Measurements from ENCODE around the gene CEMIP. TPM values are rescaled to one million over a fixed set of nuclear protein-coding genes. Genes with fewer than 3 reads are reported as not detected.

CEMIP gene
- total RNA-seq, 1 donor from 2014 or later = 0.77 TPM

DNA sequence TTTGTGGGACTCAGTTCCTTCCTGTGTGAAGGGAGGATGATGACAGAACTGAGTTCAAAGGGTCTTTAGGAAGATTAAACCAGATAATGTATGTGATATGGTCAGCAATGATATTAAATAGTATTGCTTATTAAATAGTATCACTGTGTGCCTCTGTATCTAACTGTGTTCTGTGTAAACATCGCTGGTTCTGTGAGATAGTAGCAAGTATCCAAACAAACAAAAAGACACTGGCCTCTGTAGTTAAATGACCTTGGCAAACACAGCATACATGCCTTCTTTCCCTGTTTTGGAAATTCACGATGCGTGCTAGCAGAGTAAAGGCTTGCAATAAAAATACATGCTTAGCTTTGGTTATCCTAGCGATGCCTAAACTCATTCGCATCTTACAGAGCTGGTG, 134.4 kb downstream of the CEMIP start:
- Mint-ChIP-seq H3K4me1 (ENCODE audit: low read depth) (peaks cover 1% of the 10 kb centered on the region), H3K36me3 (ENCODE audit: insufficient read depth) (peaks cover 6% of the 10 kb centered on the region), H3K4me3 (ENCODE audit: low read depth) (no peak overlapping the region), H3K27me3 (peaks cover 17% of the 10 kb centered on the region), H3K27ac (no peak overlapping the region), H3K9me3 (ENCODE audit: low read depth) (no peaks in the 10 kb centered on the region)
- no peak for DNase-seq (ENCODE audit: low spot score, unreplicated experiment)
- TF ChIP-seq, protein P1, sequence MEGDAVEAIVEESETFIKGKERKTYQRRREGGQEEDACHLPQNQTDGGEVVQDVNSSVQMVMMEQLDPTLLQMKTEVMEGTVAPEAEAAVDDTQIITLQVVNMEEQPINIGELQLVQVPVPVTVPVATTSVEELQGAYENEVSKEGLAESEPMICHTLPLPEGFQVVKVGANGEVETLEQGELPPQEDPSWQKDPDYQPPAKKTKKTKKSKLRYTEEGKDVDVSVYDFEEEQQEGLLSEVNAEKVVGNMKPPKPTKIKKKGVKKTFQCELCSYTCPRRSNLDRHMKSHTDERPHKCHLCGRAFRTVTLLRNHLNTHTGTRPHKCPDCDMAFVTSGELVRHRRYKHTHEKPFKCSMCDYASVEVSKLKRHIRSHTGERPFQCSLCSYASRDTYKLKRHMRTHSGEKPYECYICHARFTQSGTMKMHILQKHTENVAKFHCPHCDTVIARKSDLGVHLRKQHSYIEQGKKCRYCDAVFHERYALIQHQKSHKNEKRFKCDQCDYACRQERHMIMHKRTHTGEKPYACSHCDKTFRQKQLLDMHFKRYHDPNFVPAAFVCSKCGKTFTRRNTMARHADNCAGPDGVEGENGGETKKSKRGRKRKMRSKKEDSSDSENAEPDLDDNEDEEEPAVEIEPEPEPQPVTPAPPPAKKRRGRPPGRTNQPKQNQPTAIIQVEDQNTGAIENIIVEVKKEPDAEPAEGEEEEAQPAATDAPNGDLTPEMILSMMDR (IDR thresholded peaks at IDR 0.05; ENCODE audit: unreplicated experiment) = no peak

DNA sequence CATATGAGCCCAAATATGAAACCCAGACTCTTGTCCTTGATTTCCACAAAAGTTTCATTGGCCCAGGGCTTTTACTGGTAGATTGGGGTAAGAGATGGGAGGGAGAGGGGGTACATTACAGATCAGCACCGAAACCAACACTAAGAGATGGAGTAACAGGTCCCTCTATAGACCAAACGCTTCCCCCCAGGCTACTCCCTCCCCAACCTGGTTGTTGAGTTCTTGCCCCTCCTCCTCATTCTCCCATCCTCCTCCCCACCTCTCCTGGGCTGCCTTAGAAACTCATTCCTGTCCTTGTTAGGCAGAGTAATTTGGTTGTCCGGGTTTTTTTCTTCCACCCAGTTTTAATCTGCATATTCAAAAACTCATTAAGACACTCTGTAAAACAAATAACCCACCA, 136.3 kb downstream of the CEMIP start:
- no peaks in the 10 kb centered on the region for H3K36me3 Mint-ChIP-seq (ENCODE audit: insufficient read depth)
- peaks cover 17% of the 10 kb centered on the region for H3K27me3 Mint-ChIP-seq
- H3K4me1 Mint-ChIP-seq (ENCODE audit: low read depth) = peaks cover 1% of the 10 kb centered on the region
- no peak for DNase-seq (ENCODE audit: low spot score, unreplicated experiment)
- H3K9me3 Mint-ChIP-seq (ENCODE audit: low read depth) = no peaks in the 10 kb centered on the region
- TF ChIP-seq, protein P1 (IDR thresholded peaks at IDR 0.05; ENCODE audit: unreplicated experiment) = no peak
- H3K4me3 Mint-ChIP-seq (ENCODE audit: low read depth) = no peak overlapping the region
- H3K27ac Mint-ChIP-seq = no peak overlapping the region

DNA sequence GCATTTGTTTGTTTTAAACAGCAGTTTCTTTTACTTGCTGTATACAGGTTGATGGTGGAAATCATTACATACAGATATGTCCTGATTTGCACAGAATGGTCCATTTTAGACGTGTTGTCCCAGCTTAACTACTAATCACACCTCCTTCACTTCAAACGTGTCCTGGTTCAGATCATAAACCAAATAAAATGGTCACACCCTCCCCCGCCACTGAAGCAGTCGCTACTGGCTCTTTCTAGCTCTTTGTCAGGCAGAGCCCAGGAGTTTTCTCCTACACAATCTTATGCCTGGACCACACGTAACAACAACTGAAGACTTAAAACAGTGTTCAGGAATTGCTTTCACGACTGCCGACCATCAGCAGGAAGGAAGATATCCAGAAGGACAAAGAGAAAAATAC, 136.9 kb downstream of the CEMIP start:
- TF ChIP-seq, protein P1 (IDR thresholded peaks at IDR 0.05; ENCODE audit: unreplicated experiment) = no peak
- Mint-ChIP-seq H3K36me3 (ENCODE audit: insufficient read depth) (no peaks in the 10 kb centered on the region), H3K4me1 (ENCODE audit: low read depth) (peaks cover 1% of the 10 kb centered on the region), H3K27me3 (peaks cover 15% of the 10 kb centered on the region), H3K9me3 (ENCODE audit: low read depth) (no peaks in the 10 kb centered on the region), H3K27ac (no peak overlapping the region), H3K4me3 (ENCODE audit: low read depth) (no peak overlapping the region)
- DNase-seq (ENCODE audit: low spot score, unreplicated experiment) = no peak

DNA sequence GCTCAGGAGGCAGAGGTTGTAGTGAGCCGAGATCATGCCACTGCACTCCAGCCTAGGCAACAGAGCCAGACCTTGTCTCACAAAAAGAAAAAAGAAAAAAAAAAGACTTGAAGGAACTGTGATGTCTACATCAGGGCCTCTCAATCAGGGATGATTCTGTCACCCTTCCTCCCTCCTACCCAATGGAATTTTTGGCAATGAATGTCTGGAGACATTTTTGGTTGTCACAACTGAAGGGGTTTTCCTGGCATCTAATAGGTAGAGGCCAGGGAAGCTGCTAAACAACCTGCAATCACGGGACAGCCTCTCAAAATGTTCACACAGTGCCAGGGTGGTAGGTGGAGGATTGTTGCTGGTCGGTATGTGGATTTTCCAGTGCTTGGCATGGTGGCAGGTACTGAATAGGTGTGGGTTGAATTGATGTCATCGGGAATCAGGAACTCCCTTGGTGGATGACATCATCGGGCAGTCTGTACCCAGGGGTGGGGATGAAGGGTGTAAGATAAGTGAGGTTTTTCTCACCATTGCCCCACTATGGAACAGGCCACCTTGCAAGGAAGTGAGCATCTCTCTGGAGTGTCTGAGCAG, 139.1 kb downstream of the CEMIP start:
- no peak for DNase-seq (ENCODE audit: low spot score, unreplicated experiment)
- Mint-ChIP-seq H3K27me3 (peaks cover 15% of the 10 kb centered on the region), H3K4me1 (ENCODE audit: low read depth) (peaks cover 1% of the 10 kb centered on the region), H3K4me3 (ENCODE audit: low read depth) (no peak overlapping the region), H3K9me3 (ENCODE audit: low read depth) (no peaks in the 10 kb centered on the region), H3K36me3 (ENCODE audit: insufficient read depth) (no peaks in the 10 kb centered on the region), H3K27ac (no peak overlapping the region)
- TF ChIP-seq, protein P1 (IDR thresholded peaks at IDR 0.05; ENCODE audit: unreplicated experiment) = no peak

DNA sequence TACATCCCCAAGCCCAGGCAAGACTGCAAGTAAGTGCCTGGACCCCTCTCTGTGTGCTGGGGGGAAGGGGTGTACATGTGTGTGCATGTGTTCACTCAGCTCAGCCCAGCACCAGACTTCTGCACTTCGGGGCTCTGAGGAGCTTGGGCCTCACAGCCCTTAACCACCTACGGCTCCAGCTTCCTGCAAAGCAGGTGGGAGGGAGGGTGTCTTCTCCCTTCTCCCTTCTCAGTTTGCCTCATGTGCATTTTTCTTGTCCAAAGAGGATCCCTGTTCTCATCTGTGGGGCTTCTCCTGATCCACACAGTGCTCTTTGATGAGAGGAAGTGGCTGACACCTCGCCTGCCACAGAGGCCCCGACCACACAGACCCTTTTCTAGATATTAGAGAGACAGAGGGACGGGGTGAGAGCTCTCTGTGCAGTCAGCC, 141.1 kb downstream of the CEMIP start:
- no peak overlapping the region for H3K4me3 Mint-ChIP-seq (ENCODE audit: low read depth)
- H3K27ac Mint-ChIP-seq = no peak overlapping the region
- TF ChIP-seq, protein P1 (IDR thresholded peaks at IDR 0.05; ENCODE audit: unreplicated experiment) = no peak
- H3K36me3 Mint-ChIP-seq (ENCODE audit: insufficient read depth) = no peaks in the 10 kb centered on the region
- peaks cover 3% of the 10 kb centered on the region for H3K27me3 Mint-ChIP-seq
- no peaks in the 10 kb centered on the region for H3K9me3 Mint-ChIP-seq (ENCODE audit: low read depth)
- DNase-seq (ENCODE audit: low spot score, unreplicated experiment) = no peak
- peaks cover 1% of the 10 kb centered on the region for H3K4me1 Mint-ChIP-seq (ENCODE audit: low read depth)

Measured in progenitor cell of endocrine pancreas (in vitro differentiated cells).